ENCODE measurements around the gene TRIM14.
"Not testable (repeated sequence)": the region's sequence is repeated elsewhere in the genome, so short reads cannot be mapped to it uniquely, and the experiment has no call there.

The TRIM14 gene

DNA sequence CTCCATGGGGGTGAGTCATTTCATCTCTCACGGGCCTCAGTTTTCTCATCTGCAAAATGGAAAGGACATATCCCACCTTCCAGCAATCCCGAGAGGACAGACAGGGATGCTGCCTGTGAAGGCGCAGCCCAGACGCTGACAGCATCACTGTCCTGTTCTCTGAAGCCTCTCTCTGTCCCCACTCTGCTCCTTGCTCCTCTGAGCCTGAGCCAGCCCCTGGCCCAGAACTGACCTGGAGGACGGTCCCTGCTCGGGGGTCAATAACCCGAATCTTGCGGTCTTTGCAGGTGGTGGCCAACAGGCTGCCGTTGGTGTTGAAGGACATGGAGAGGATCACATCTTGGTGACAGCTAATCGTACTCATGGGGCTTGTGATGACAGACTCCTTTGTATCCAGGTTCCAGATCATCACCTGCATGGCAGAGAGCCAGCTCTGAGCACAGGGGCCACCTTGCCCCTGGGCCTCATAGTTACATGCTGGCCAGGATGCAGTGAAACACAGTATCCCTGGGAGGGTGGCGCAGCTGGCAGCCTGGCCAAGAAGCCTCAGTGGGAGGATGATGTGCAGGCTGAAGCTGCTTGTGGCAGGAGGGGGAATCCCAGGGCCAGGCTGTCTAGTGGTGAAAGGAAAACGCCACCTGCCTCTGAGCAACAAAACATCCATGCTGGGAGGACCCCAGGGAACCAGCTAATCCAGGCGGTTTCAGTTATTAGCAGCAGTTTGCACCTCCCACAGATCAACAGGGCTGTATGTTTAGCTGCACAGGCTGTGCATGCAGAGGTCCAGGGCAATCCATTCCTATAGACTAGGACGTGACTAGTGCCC, 14.0 kb upstream of the TRIM14 start:
- Histone ChIP-seq H3K27ac (no peak overlapping the region), H3K36me3 (replicated peaks) (no peaks in the 10 kb centered on the region), H3K27me3 (replicated peaks) (no peaks in the 10 kb centered on the region), H3K4me3 (ENCODE audit: low read depth, low read length) (no peak overlapping the region)
- DNase-seq = no peak
- TF ChIP-seq, protein P1, sequence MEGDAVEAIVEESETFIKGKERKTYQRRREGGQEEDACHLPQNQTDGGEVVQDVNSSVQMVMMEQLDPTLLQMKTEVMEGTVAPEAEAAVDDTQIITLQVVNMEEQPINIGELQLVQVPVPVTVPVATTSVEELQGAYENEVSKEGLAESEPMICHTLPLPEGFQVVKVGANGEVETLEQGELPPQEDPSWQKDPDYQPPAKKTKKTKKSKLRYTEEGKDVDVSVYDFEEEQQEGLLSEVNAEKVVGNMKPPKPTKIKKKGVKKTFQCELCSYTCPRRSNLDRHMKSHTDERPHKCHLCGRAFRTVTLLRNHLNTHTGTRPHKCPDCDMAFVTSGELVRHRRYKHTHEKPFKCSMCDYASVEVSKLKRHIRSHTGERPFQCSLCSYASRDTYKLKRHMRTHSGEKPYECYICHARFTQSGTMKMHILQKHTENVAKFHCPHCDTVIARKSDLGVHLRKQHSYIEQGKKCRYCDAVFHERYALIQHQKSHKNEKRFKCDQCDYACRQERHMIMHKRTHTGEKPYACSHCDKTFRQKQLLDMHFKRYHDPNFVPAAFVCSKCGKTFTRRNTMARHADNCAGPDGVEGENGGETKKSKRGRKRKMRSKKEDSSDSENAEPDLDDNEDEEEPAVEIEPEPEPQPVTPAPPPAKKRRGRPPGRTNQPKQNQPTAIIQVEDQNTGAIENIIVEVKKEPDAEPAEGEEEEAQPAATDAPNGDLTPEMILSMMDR (IDR thresholded peaks at IDR 0.05; ENCODE audit: low read depth, low read length, missing control alignments) = no peak
- in situ Hi-C loops (cut with HindIII; ENCODE audit: low pct_ligation_motif_present, low sequenced_read_pairs) = no loop called here

GRCh38 chr9:98132158-98132557, 13.1 kb upstream of the TRIM14 start:
- in situ Hi-C loops (cut with HindIII; ENCODE audit: low pct_ligation_motif_present, low sequenced_read_pairs) = no loop called here
- Histone ChIP-seq H3K36me3 (replicated peaks) (no peaks in the 10 kb centered on the region), H3K4me3 (ENCODE audit: low read depth, low read length) (no peak overlapping the region), H3K27ac (no peak overlapping the region), H3K27me3 (replicated peaks) (no peaks in the 10 kb centered on the region)
- TF ChIP-seq, protein P1 (IDR thresholded peaks at IDR 0.05; ENCODE audit: low read depth, low read length, missing control alignments) = no peak
- no peak for DNase-seq

DNA sequence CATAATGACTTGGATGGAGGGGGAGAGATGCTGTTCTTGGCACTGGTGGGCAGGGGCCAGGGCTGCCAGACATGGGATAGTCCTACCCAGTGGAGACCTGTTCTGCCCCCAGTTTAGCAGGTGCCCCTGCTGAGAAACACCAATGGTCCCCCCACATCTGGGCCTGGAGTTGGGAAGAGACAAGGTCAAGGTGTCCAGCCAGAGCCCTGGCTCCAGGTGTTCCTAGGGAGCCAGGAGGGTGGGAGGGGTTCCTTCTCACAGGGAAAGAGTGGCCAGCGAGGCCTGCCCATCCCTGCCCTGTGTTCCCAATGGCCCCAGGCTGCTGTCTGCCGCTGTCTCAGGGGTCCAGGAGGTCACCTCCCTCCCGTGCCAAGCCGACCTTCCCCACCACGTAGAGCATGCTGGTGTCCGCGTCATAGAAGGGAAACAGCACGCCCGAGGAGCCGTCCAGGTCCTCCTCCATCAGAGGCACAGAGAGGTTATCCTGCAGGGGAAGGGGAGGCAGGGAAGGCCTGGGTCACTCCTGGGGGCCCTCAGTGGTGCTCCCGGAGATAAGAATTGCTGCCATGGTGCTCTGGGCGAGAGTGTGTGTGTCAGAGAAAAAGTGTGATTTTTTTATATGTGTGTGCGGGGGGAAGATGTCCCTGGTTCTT, 11.7 kb upstream of the TRIM14 start:
- no peak for DNase-seq
- H3K27ac ChIP-seq = no peak overlapping the region
- H3K27me3 ChIP-seq (replicated peaks) = no peaks in the 10 kb centered on the region
- in situ Hi-C loops (cut with HindIII; ENCODE audit: low pct_ligation_motif_present, low sequenced_read_pairs) = no loop called here
- H3K36me3 ChIP-seq (replicated peaks) = no peaks in the 10 kb centered on the region
- TF ChIP-seq, protein P1 (IDR thresholded peaks at IDR 0.05; ENCODE audit: low read depth, low read length, missing control alignments) = no peak
- no peak overlapping the region for H3K4me3 ChIP-seq (ENCODE audit: low read depth, low read length)

GRCh38 chr9:98130060-98130459, 11.0 kb upstream of the TRIM14 start:
- H3K27me3 ChIP-seq (replicated peaks); H3K27ac ChIP-seq; DNase-seq; in situ Hi-C loops (cut with HindIII; ENCODE audit: low pct_ligation_motif_present, low sequenced_read_pairs); H3K4me3 ChIP-seq (ENCODE audit: low read depth, low read length); H3K36me3 ChIP-seq (replicated peaks): not testable (repeated sequence)

GRCh38 chr9:98129451-98129881, 10.4 kb upstream of the TRIM14 start:
- Histone ChIP-seq H3K4me3 (ENCODE audit: low read depth, low read length) (no peak overlapping the region), H3K27me3 (replicated peaks) (no peaks in the 10 kb centered on the region), H3K27ac (no peak overlapping the region), H3K36me3 (replicated peaks) (no peaks in the 10 kb centered on the region)
- in situ Hi-C loops (cut with HindIII; ENCODE audit: low pct_ligation_motif_present, low sequenced_read_pairs) = no loop called here
- TF ChIP-seq, protein P1 (IDR thresholded peaks at IDR 0.05; ENCODE audit: low read depth, low read length, missing control alignments) = no peak
- peak; percentile 20 for DNase-seq

GRCh38 chr9:98128316-98128715, 9.3 kb upstream of the TRIM14 start:
- H3K4me3 ChIP-seq (ENCODE audit: low read depth, low read length) = no peak overlapping the region
- H3K27me3 ChIP-seq (replicated peaks) = no peaks in the 10 kb centered on the region
- H3K27ac ChIP-seq = no peak overlapping the region

More at GRCh38 chr9:98128316-98128715, 9.3 kb upstream of the TRIM14 start:
- in situ Hi-C loops (cut with HindIII; ENCODE audit: low pct_ligation_motif_present, low sequenced_read_pairs) = no loop called here
- no peak for DNase-seq
- H3K36me3 ChIP-seq (replicated peaks) = no peaks in the 10 kb centered on the region
- TF ChIP-seq, protein P1 (IDR thresholded peaks at IDR 0.05; ENCODE audit: low read depth, low read length, missing control alignments) = no peak
